ENCODE results near the gene LAD1.

DNA sequence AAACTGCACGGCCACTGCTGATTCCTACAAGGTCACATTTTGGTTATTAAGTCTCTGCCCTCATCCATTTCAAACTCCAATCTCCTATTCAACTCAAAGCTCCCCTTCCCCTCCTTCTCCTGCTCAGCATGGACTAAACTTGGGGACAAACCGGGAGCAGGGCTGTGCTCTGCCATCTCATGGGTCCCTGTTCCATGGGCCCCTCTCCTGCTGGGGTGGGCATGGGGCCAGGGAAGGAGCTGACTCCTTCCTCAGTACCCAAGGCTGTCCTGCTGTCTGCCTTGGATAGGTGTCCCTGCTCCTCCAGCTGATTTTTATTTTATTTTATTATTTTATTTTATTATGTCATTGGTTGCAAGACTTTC lies 48.8 kb downstream of the LAD1 start:
- TF ChIP-seq, protein P1, sequence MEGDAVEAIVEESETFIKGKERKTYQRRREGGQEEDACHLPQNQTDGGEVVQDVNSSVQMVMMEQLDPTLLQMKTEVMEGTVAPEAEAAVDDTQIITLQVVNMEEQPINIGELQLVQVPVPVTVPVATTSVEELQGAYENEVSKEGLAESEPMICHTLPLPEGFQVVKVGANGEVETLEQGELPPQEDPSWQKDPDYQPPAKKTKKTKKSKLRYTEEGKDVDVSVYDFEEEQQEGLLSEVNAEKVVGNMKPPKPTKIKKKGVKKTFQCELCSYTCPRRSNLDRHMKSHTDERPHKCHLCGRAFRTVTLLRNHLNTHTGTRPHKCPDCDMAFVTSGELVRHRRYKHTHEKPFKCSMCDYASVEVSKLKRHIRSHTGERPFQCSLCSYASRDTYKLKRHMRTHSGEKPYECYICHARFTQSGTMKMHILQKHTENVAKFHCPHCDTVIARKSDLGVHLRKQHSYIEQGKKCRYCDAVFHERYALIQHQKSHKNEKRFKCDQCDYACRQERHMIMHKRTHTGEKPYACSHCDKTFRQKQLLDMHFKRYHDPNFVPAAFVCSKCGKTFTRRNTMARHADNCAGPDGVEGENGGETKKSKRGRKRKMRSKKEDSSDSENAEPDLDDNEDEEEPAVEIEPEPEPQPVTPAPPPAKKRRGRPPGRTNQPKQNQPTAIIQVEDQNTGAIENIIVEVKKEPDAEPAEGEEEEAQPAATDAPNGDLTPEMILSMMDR (IDR thresholded peaks at IDR 0.05) = no peak
- TF ChIP-seq ZFX (IDR thresholded peaks at IDR 0.05; ENCODE audit: borderline replicate concordance) = no peak

Measured in 22Rv1 (cell line).